Activated CD8-positive, alpha-beta T cell treated with anti-CD3 and anti-CD28 coated beads for 36 hours (primary cell): ENCODE measurements around the gene GRK6. TPM values are rescaled to one million over a fixed set of nuclear protein-coding genes. Genes with fewer than 3 reads are reported as not detected.
A peak's percentile ranks its signal among the peaks of the same experiment; 100 is the strongest.

Source experiments
- ATAC-seq: fragments of 200-7000 bp; cut with Tn5 transposase; one replicate; pipeline ENCODE4 v1.10.0; 2021; ENCODE audit warnings: mild to moderate bottlenecking, moderate library complexity
- CTCF ChIA-PET: fragments of 350-600 bp; sonication (Branson Sonifier 250); formaldehyde crosslinking; loops from one replicate; lab custom pipeline; 2021; ENCODE audit warnings: antibody characterized with exemption; lab: Charles Lee
- POLR2A ChIA-PET: fragments of 350-600 bp; sonication (Branson Sonifier 250); formaldehyde crosslinking; loops from one replicate; lab custom pipeline; 2021; ENCODE audit warnings: antibody characterized with exemption; lab: Charles Lee
- DNase-seq: peaks from one replicate; pipeline ENCODE4 v3.0.0-alpha.2; 2020
- H3K27ac Mint-ChIP-seq: one replicate; pipeline ENCODE4 v1.8.0; 2021; ENCODE audit warnings: mild to moderate bottlenecking, mixed read lengths
- H3K27me3 Mint-ChIP-seq: one replicate; pipeline ENCODE4 v1.8.0; 2021; ENCODE audit warnings: mixed read lengths
- H3K36me3 Mint-ChIP-seq: one replicate; pipeline ENCODE4 v1.8.0; 2021; ENCODE audit warnings: low read depth, mixed read lengths
- H3K4me1 Mint-ChIP-seq: one replicate; pipeline ENCODE4 v1.8.0; 2021; ENCODE audit warnings: low read depth, mixed read lengths
- H3K4me3 Mint-ChIP-seq: one replicate; pipeline ENCODE4 v1.8.0; 2021; ENCODE audit warnings: mild to moderate bottlenecking, moderate library complexity, mixed read lengths
- H3K9me3 Mint-ChIP-seq: one replicate; pipeline ENCODE4 v1.8.0; 2021; ENCODE audit warnings: mixed read lengths
- intact Hi-C: fragments of 100-400 bp; cut with micrococcal nuclease; formaldehyde crosslinking; loops from one replicate; pipeline ENCODE4 v1.10.0; 2022
- total RNA-seq, 2 experiments: library from RNA; stranded (reverse); gene quantifications; one replicate each; pipeline ENCODE4 v1.2.3, GENCODE V29; 2021
- TF ChIP-seq, protein P1 (sequence below): fragments of 200-600 bp; IDR thresholded peaks from one replicate; pipeline ENCODE4 v1.8.0; 2022; ENCODE audit warnings: antibody characterized with exemption, mild to moderate bottlenecking

GRK6 gene
- total RNA-seq, 2 experiments from 2014 or later, result 133 to 137 TPM

DNA sequence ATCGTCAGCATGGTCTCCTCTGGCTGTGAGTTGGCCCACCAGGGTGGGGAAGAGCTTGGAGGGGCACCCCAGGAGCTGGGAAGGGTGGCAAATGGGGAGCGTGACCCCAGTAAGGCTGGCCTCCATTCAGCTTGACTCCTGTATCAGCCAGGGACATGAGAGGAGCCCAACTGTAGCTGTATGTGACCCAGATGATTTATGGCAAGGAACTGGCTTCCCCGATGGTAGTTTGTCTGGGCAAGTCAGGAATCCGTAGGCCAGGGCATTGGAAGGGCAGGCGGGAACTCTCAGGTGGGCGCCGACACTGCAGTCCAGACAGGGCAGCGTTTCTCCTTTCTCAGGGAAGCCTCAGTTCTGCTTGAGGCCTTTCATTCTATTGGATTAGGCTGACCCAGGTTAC is 39.9 kb upstream of the GRK6 start:
- ChIA-PET POLR2A (interaction anchor here (0.5 to 2.8 kb wide), 5 partner anchors 10 to 82 kb away, joined by 3 to 10 read pairs (median 3); no protein-coding TSS in a partner anchor), CTCF (interaction anchor here (1.0 to 9.7 kb wide), 6 partner anchors 9 to 63 kb away, joined by 3 to 237 read pairs (median 6); partner anchors contain the start of gene PRR7)
- Mint-ChIP-seq H3K4me3 (no peak overlapping the region), H3K9me3 (no peaks in the 10 kb centered on the region), H3K36me3 (no peaks in the 10 kb centered on the region), H3K27ac (no peak overlapping the region), H3K4me1 (peaks cover 45% of the 10 kb centered on the region), H3K27me3 (no peaks in the 10 kb centered on the region)
- intact Hi-C loops, result no loop called here
- TF ChIP-seq, protein P1, sequence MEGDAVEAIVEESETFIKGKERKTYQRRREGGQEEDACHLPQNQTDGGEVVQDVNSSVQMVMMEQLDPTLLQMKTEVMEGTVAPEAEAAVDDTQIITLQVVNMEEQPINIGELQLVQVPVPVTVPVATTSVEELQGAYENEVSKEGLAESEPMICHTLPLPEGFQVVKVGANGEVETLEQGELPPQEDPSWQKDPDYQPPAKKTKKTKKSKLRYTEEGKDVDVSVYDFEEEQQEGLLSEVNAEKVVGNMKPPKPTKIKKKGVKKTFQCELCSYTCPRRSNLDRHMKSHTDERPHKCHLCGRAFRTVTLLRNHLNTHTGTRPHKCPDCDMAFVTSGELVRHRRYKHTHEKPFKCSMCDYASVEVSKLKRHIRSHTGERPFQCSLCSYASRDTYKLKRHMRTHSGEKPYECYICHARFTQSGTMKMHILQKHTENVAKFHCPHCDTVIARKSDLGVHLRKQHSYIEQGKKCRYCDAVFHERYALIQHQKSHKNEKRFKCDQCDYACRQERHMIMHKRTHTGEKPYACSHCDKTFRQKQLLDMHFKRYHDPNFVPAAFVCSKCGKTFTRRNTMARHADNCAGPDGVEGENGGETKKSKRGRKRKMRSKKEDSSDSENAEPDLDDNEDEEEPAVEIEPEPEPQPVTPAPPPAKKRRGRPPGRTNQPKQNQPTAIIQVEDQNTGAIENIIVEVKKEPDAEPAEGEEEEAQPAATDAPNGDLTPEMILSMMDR, result no peak
- ATAC-seq (no peak), DNase-seq (no peak)

DNA sequence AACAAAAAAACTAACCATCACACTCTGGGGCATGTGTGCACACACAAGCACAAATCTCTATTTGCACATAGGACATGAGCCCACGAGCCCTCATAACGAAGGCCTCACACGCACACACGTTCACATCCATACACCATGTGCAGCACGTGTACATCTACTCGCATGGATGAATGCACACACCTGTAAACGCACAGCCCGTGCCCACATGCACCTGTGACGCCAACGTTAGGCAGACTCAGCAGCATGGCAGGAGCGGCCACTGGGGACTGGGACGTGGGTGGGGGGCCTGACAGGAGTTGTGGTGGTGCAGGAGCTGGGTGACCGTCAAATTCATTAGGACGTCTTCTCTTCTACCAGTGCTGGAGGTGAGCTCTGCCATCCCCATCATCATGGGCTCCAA is 39.1 kb upstream of the GRK6 start:
- POLR2A ChIA-PET, result interaction anchor here (1.2 to 2.8 kb wide), 3 partner anchors 10 to 84 kb away, joined by 3 to 10 read pairs (median 5); no protein-coding TSS in a partner anchor
- TF ChIP-seq, protein P1, result no peak
- no peaks in the 10 kb centered on the region for H3K27me3 Mint-ChIP-seq
- H3K9me3 Mint-ChIP-seq, result no peaks in the 10 kb centered on the region
- DNase-seq (no peak), ATAC-seq (no peak)
- intact Hi-C loops, result no loop called here
- no peaks in the 10 kb centered on the region for H3K36me3 Mint-ChIP-seq
- H3K27ac Mint-ChIP-seq, result no peak overlapping the region
- CTCF ChIA-PET, result interaction anchor here (0.5 to 9.7 kb wide), 5 partner anchors 10 to 154 kb away, joined by 3 to 237 read pairs (median 5); partner anchors contain the start of gene PRR7
- H3K4me3 Mint-ChIP-seq, result no peak overlapping the region
- H3K4me1 Mint-ChIP-seq, result peaks cover 44% of the 10 kb centered on the region

DNA sequence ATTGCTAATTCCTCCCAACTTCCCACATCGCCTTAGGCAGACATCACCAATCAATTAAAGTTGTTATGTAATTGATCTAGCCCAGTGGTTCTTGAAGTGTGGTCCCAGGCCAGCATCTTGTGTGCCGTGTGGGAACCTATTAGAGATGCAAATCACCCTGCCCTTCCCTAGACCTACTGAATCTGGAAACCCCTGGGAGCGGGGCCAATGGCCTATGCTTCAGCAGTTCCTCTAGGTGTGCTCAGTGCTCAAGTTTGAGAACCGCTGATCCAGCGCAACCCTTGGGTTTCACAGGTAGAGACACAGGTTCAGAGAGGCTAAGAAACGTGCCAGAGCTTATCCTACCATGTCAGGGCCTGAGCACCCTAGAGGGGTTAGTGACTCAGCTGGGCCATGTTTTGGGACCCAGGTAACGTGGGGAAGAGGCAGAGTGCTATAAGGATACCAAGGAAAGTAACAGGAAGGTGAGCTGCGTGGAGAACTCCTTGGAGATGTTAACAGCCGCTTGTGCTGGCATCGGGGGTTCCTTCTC is 37.9 kb upstream of the GRK6 start:
- no peaks in the 10 kb centered on the region for H3K27me3 Mint-ChIP-seq
- peak overlapping the region; percentile 76 for H3K27ac Mint-ChIP-seq
- DNase-seq (no peak), ATAC-seq (no peak)
- H3K9me3 Mint-ChIP-seq, result no peaks in the 10 kb centered on the region
- TF ChIP-seq, protein P1, result no peak
- POLR2A ChIA-PET, result interaction anchor here (0.7 to 3.3 kb wide), 15 partner anchors 10 to 112 kb away, joined by 3 to 39 read pairs (median 5); partner anchors contain the start of genes LMAN2 and PDLIM7
- CTCF ChIA-PET, result interaction anchor here (0.9 to 9.7 kb wide), 19 partner anchors 8 to 275 kb away, joined by 3 to 237 read pairs (median 15); partner anchors contain the start of genes PFN3, PRR7 and RGS14
- H3K4me3 Mint-ChIP-seq, result no peak overlapping the region
- intact Hi-C loops, result no loop called here
- no peaks in the 10 kb centered on the region for H3K36me3 Mint-ChIP-seq
- H3K4me1 Mint-ChIP-seq, result peaks cover 42% of the 10 kb centered on the region

DNA sequence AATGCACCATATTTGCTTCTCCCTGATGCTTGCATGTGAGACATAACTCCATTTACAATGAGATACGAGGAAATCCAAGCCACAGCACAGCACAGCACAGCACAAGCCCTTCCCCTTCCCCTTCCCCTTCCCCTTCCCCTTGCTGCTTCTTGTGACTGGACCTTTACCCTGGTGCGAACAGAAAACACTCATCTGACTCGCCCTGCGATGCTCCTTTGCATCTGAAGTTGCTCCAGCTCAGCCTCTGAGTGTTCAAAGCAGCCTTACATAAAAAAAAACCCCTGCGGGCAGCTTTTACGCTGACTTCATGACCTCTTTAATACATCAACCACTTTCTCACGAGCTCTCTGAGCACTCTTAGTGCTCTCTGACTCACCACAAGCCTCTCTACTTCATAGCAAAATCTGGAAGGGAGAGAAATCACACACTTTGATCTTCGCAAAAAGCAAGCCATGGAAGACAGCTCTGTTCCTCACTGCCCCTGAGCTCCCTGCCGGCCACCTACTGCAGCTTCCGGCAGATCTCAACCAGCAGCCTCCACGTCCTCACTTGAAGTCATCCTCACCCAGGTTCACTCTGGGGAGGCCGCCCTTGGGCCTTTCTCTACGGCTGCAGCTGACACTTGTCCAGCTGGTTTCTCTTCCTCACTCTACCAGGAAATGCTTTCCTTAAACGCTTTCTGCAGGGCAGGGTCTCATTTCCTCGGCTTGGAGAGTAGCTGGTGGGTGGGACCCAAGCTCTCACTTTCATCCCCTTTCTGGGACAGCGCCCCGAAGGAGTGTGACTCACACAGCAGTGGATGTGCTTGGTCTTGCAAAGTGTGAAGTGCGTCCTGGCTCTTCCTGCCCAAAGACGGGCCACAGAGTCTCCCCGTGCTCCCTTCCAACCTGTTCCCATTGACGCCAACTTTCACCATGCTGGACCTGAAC is 37.0 kb upstream of the GRK6 start:
- no peaks in the 10 kb centered on the region for H3K27me3 Mint-ChIP-seq
- no peaks in the 10 kb centered on the region for H3K9me3 Mint-ChIP-seq
- intact Hi-C loops, result loop anchor here (2.0 to 10.0 kb wide), 2 partner anchors 75 to 107 kb away; partner anchors contain the start of genes MXD3 and PDLIM7
- ChIA-PET CTCF (interaction anchor here (0.6 to 9.7 kb wide), 34 partner anchors 9 to 276 kb away, joined by 3 to 237 read pairs (median 8); partner anchors contain the start of genes LMAN2, PDLIM7, PFN3 and PRR7), POLR2A (interaction anchor here (0.7 to 3.3 kb wide), 28 partner anchors 10 to 111 kb away, joined by 3 to 39 read pairs (median 5); partner anchors contain the start of genes LMAN2, MXD3, PDLIM7 and PRR7)
- H3K4me3 Mint-ChIP-seq, result peak overlapping the region; percentile 13
- TF ChIP-seq, protein P1, result no peak
- peaks cover 42% of the 10 kb centered on the region for H3K4me1 Mint-ChIP-seq
- ATAC-seq, result peak; percentile 69
- H3K27ac Mint-ChIP-seq, result peak overlapping the region; percentile 76
- H3K36me3 Mint-ChIP-seq, result no peaks in the 10 kb centered on the region
- peak; percentile 79 for DNase-seq
